T follicular helper cell (primary cell): Measurements from ENCODE around the gene DGCR2.
"Not testable (repeated sequence)": the region's sequence is repeated elsewhere in the genome, so short reads cannot be mapped to it uniquely, and the experiment has no call there.

ENCODE experiments used
- DNase-seq: peaks from one replicate; pipeline ENCODE4 v3.0.0-alpha.2; 2020; ENCODE audit warnings: low read depth

Gene DGCR2

GRCh38 chr22:19029113-19030103 is 92.8 kb downstream of the DGCR2 start:
- DNase-seq = not testable (repeated sequence)

DNA sequence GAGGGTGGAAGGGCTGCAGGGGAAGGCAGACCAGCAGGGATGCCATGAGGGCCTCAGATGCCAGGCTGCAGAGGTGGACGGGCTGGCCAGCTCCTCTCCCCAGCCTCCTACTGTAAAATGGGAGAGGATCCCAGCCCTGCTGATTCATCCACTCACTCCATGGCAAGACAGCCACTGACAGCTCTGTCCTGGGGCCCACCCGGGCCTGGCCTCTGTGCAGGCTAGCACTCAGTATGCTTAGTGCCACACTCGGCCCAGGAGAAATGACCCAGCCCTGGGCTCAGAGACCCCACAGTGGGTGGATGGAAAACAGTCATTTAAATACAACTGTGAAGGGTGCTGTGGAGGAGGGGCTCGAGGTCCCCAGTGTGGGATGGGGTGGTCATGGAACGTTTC is 94.2 kb downstream of the DGCR2 start:
- not testable (repeated sequence) for DNase-seq

GRCh38 chr22:19027371-19028059 is 94.7 kb downstream of the DGCR2 start:
- not testable (repeated sequence) for DNase-seq

GRCh38 chr22:19026080-19026479 is 96.1 kb downstream of the DGCR2 start:
- DNase-seq = not testable (repeated sequence)

- DNase-seq = not testable (repeated sequence)
These were observed 97.2 kb downstream of the DGCR2 start for GRCh38 chr22:19024956-19025489.

DNA sequence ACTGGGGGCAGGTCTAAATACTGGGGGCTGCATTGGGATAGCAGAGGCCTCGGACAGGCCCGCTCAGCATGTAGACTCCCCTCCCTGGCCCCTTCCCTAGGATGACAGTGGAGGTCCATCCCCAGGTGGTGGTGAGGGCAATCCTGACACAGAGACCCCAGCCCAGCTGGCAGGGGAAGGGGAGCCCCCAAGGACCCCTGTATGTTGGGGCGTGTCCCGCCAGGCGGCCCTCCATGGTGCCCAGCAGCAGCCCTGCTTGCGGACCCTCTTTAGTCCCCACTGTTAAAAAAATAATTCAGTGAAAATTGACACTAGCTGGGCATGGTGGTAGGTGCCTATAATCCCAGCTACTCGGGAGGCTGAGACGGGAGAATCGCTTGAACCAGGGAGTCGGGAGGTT is 98.3 kb downstream of the DGCR2 start:
- DNase-seq = not testable (repeated sequence)

GRCh38 chr22:19022755-19023154 is 99.5 kb downstream of the DGCR2 start:
- DNase-seq = no peak

- DNase-seq = no peak
These were observed 102.6 kb downstream of the DGCR2 start for GRCh38 chr22:19019679-19020032.

DNA sequence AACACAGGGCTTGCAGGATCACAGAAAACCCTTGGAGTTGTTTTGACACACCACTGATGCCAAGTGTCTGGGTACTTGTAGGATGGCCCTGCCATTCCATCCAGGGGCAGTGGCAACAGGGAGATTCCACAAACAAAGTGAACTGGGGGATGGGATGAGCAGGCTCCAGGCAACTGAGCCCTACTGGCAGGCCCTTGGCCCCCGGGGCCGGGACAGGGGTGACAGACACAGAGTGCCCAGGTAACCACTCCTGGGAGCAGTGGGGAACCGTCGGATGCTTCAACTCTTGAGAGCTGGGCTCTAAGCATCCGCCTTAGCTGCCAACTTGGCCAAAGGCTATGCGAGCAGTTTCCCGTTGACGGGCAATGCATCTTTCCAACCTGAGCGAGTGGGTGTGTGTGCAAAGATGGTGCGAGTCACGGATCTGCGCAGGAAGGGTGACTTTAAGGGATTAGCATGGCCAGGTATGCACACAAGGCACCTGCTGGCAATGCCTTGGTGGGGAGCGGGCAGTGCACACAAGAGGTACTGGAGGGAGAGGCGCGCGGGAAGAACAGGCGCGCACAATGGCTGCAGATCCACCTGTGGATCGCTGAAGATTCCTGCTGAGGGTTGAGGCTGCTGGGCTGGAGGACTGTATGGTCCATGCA is 103.1 kb downstream of the DGCR2 start:
- DNase-seq = no peak

DNA sequence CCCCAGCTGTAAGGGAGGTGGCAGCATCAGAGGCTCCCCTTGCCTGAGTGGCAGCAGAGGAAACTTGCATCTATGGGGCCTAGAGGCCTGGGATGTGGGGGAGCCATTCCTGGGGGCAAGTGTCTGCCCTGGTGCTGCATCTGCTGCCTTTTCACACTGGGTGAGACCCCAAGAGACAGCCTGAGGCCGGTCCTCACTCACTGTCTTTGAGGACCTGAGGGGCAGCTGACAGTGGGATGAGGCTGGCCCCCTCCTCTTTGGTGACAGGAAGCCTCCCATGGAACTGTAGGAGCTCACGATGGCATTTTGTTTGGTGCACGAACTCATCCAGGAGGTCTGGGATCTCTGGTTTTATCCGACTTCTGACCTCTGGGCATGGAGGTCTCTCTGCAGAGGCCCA is 104.0 kb downstream of the DGCR2 start:
- no peak for DNase-seq

DNA sequence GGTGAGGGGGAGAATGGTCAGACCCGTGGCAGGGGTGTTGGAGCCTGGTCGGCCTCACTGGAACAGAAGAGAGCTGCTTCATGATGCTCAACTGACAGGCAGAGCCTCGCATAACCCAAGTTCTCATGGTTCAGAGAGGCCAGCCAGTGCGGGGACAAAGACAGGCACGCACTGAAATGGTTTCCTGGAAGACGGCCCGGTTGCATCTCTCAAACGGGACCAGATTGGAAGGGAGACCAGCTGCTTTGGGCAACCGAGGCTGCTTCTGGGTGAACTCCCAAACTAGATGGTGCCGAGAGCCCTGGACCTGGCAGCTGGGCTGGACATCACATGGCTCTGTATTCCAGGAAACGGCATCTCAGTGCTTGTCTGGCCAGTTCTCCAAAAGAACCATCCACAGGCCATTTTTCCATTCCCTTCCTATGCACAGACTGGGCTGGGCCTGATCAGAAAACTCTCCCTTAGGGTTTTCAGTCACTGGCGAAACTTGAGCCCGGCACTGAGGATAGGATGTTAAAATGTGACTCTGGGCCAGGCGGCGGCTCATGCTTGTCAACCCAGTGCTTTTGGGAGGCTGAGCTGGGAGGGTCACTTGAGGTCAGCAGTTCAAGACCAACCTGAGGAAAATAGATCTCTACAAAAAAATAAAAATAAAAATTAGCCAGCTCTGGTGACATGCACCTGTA is 106.0 kb downstream of the DGCR2 start:
- no peak for DNase-seq

- no peak for DNase-seq
These were observed 107.3 kb downstream of the DGCR2 start for GRCh38 chr22:19014886-19015285.

GRCh38 chr22:19013881-19014598 is 108.2 kb downstream of the DGCR2 start:
- not testable (repeated sequence) for DNase-seq

DNA sequence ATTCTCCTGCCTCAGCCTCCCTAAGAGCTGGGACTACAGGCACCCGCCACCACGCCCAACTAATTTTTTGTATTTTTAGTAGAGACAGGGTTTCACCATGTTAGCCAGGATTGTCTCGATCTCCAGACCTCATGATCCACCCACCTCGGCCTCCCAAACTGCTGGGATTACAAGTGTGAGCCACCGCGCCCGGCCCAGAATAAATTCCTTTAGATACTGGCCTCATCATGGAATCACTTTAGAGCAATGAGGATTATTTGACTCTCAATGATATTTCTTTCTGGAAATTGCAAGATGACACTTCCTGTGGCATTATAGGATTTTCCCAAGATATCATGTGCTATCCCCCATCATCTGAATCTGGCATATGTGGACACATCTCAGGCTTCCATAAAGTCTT is 108.8 kb downstream of the DGCR2 start:
- not testable (repeated sequence) for DNase-seq

DNA sequence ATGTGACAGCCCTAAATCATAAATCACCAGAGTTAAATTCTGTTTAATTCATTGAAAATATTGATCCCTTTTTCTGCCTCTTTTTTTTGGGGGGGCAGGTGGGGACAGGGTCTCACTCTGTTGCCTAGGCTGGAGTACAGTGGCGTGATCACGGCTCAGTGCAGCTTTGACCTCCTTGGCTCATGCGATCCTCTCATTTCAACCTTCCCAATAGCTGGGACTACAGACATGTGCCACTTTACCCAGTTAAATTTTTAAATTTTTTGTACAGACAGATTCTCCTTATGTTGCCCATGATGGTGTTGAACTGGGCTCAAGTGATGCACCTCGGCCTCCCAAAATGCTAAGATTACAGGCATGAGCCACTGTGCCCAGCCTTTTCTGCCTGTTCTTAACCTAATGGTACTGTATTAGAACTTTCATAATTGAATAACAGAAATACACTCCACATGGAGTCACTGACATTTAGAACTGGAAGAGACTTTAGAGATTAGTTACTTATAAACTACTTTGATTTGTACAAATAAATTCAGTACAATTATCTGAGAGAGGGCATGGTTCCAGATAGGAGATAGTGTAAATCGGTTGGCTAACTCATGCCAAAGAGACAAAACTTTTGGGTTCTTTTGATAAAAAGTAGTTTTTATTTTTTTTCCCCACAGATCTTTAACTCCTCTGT is 109.8 kb downstream of the DGCR2 start:
- DNase-seq = no peak

GRCh38 chr22:19011611-19012010 is 110.6 kb downstream of the DGCR2 start:
- not testable (repeated sequence) for DNase-seq

DNA sequence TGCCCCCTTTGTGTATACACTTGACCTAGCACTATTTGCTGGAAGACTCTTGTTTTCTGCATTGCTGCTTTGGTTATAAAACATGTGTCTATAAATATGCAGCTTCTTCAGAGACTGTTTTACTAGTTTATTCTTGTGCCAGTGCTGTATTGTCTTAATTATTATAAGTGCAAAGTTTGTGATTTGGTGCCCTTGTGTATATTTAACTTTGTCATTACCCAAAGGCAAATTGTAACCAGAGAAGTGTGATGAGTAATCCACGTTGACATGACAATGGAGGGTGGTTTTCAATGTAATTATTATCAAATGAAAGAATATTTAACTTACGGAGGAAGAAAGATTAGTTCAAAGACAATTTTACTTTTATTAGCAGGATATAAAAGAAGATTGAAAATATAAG is 111.1 kb downstream of the DGCR2 start:
- no peak for DNase-seq

DNA sequence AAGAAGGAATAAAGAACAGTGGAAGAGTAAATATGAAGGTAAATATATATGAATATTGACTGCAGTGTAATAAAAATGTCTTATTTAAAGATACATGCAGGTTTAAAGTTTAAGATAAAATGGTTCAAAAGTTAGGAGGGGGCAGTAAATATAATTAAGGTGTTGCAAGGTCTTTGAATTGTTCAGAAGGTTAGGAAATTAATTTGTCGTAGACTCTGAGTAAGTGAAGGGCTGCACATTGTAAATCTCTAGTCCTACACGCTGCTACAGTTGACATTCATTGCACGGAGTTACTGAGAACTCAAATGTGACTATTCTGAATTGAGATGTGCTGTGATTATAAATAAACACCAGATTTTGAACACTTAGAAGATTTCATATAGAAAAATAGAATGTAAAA is 116.3 kb downstream of the DGCR2 start:
- no peak for DNase-seq

GRCh38 chr22:19004471-19004870 is 117.7 kb downstream of the DGCR2 start:
- no peak for DNase-seq

- no peak for DNase-seq
These were observed 118.7 kb downstream of the DGCR2 start for GRCh38 chr22:19003508-19003907.

- DNase-seq = no peak
These were observed 119.6 kb downstream of the DGCR2 start for GRCh38 chr22:19002684-19003038.
